GF-D8 (cell line): Measurements from ENCODE around the gene WWTR1.

Source experiments
- DNase-seq: peaks from one replicate; lab custom pipeline; 2025; lab: John Stamatoyannopoulos, UW

Gene WWTR1

GRCh38 chr3:149621218-149622005 lies 36.4 kb downstream of the WWTR1 start:
- no peak for DNase-seq

GRCh38 chr3:149620291-149621020 lies 37.4 kb downstream of the WWTR1 start:
- DNase-seq: no peak

GRCh38 chr3:149619136-149619535 lies 38.7 kb downstream of the WWTR1 start:
- DNase-seq: no peak

GRCh38 chr3:149618151-149619123 lies 39.4 kb downstream of the WWTR1 start:
- DNase-seq: no peak

GRCh38 chr3:149615731-149616221 lies 42.0 kb downstream of the WWTR1 start:
- no peak for DNase-seq

- DNase-seq: no peak
Observed at GRCh38 chr3:149613988-149614387, 43.8 kb downstream of the WWTR1 start.

GRCh38 chr3:149612456-149612855 lies 45.4 kb downstream of the WWTR1 start:
- no peak for DNase-seq

- no peak for DNase-seq
Observed at GRCh38 chr3:149611149-149611548, 46.7 kb downstream of the WWTR1 start.

- no peak for DNase-seq
Observed at GRCh38 chr3:149610351-149611105, 47.3 kb downstream of the WWTR1 start.

- DNase-seq: no peak
Observed at GRCh38 chr3:149609595-149609994, 48.2 kb downstream of the WWTR1 start.

- no peak for DNase-seq
Observed at GRCh38 chr3:149608987-149609386, 48.8 kb downstream of the WWTR1 start.

- DNase-seq: no peak
Observed at GRCh38 chr3:149605902-149606301, 51.9 kb downstream of the WWTR1 start.

GRCh38 chr3:149604125-149604875 lies 53.5 kb downstream of the WWTR1 start:
- no peak for DNase-seq

GRCh38 chr3:149603126-149604074 lies 54.4 kb downstream of the WWTR1 start:
- DNase-seq: no peak

- DNase-seq: no peak
Observed at GRCh38 chr3:149600634-149601033, 57.2 kb downstream of the WWTR1 start.

- no peak for DNase-seq
Observed at GRCh38 chr3:149599236-149599635, 58.6 kb downstream of the WWTR1 start.

- DNase-seq: no peak
Observed at GRCh38 chr3:149596134-149596770, 61.6 kb downstream of the WWTR1 start.

GRCh38 chr3:149593418-149594160 lies 64.2 kb downstream of the WWTR1 start:
- DNase-seq: no peak
